Measurements from ENCODE around the gene POR.

The POR gene

GRCh38 chr7:75916685-75917634 lies 2.0 kb downstream of the POR start:
- no peak for DNase-seq (ENCODE audit: low spot score)

GRCh38 chr7:75920431-75921161 lies 5.6 kb downstream of the POR start:
- no peak for DNase-seq (ENCODE audit: low spot score)

- no peak for DNase-seq (ENCODE audit: low spot score)
Measured at GRCh38 chr7:75921479-75921878, 6.5 kb downstream of the POR start.

GRCh38 chr7:75922966-75923603 lies 8.1 kb downstream of the POR start:
- no peak for DNase-seq (ENCODE audit: low spot score)

- no peak for DNase-seq (ENCODE audit: low spot score)
Measured at GRCh38 chr7:75924256-75924655, 9.3 kb downstream of the POR start.

GRCh38 chr7:75924889-75925288 lies 9.9 kb downstream of the POR start:
- DNase-seq (ENCODE audit: low spot score), result no peak

GRCh38 chr7:75925717-75926435 lies 10.9 kb downstream of the POR start:
- DNase-seq (ENCODE audit: low spot score), result no peak

GRCh38 chr7:75928568-75928914 lies 13.6 kb downstream of the POR start:
- no peak for DNase-seq (ENCODE audit: low spot score)

GRCh38 chr7:75931680-75932079 lies 16.7 kb downstream of the POR start:
- no peak for DNase-seq (ENCODE audit: low spot score)

GRCh38 chr7:75937958-75938786 lies 23.2 kb downstream of the POR start:
- no peak for DNase-seq (ENCODE audit: low spot score)

- DNase-seq (ENCODE audit: low spot score), result no peak
Measured at GRCh38 chr7:75938921-75939320, 24.0 kb downstream of the POR start.

- DNase-seq (ENCODE audit: low spot score), result no peak
Measured at GRCh38 chr7:75943864-75944263, 28.9 kb downstream of the POR start.

GRCh38 chr7:75944507-75944906 lies 29.6 kb downstream of the POR start:
- no peak for DNase-seq (ENCODE audit: low spot score)

- DNase-seq (ENCODE audit: low spot score), result no peak
Measured at GRCh38 chr7:75945297-75946168, 30.6 kb downstream of the POR start.

GRCh38 chr7:75946207-75946855 lies 31.4 kb downstream of the POR start:
- DNase-seq (ENCODE audit: low spot score), result no peak

- DNase-seq (ENCODE audit: low spot score), result no peak
Measured at GRCh38 chr7:75948179-75948578, 33.2 kb downstream of the POR start.

GRCh38 chr7:75950111-75950681 lies 35.2 kb downstream of the POR start:
- DNase-seq (ENCODE audit: low spot score), result no peak

- no peak for DNase-seq (ENCODE audit: low spot score)
Measured at GRCh38 chr7:75951506-75951905, 36.6 kb downstream of the POR start.

- DNase-seq (ENCODE audit: low spot score), result no peak
Measured at GRCh38 chr7:75953431-75953830, 38.5 kb downstream of the POR start.
